DOHH2 (cell line): ENCODE data around the gene HAGHL.

Experiments
- H3F3A ChIP-seq: fragments of 200-600 bp; sonication (generic), shearing (Covaris generic); 2 replicates; pipeline ENCODE4 v1.6.0; 2016; ENCODE audit warnings: antibody characterized with exemption, mild to moderate bottlenecking; ENCODE audit not compliant: control insufficient read depth, insufficient read depth
- H3K27ac ChIP-seq: fragments of 200-600 bp; sonication (generic); 2 replicates; pipeline ENCODE4 v1.5.1; 2014; ENCODE audit warnings: low read depth, mild to moderate bottlenecking, low read length, moderate library complexity
- H3K27me3 ChIP-seq: fragments of 200-600 bp; sonication (generic); 2 replicates; pipeline ENCODE4 v1.6.1; 2014; ENCODE audit warnings: mild to moderate bottlenecking, low read length, mixed read lengths; ENCODE audit not compliant: control insufficient read depth
- H3K36me3 ChIP-seq: fragments of 200-600 bp; sonication (generic); 2 replicates; pipeline ENCODE4 v1.6.1; 2014; ENCODE audit warnings: mild to moderate bottlenecking, low read length, moderate library complexity, mixed read lengths; ENCODE audit not compliant: control insufficient read depth
- H3K4me1 ChIP-seq: fragments of 200-600 bp; sonication (generic); 2 replicates; pipeline ENCODE4 v1.6.1; 2014; ENCODE audit warnings: mild to moderate bottlenecking, low read length, mixed read lengths; ENCODE audit not compliant: control insufficient read depth
- H3K4me2 ChIP-seq: fragments of 200-600 bp; sonication (generic); 2 replicates; pipeline ENCODE4 v1.6.0; 2014; ENCODE audit warnings: mild to moderate bottlenecking, low read length, moderate library complexity
- H3K4me3 ChIP-seq: fragments of 200-600 bp; sonication (generic); 2 replicates; pipeline ENCODE4 v1.5.1; 2014; ENCODE audit warnings: mild to moderate bottlenecking, low read length, mixed read lengths
- H3K79me2 ChIP-seq: fragments of 200-600 bp; sonication (generic); 2 replicates; pipeline ENCODE4 v1.6.1; 2014; ENCODE audit warnings: mild to moderate bottlenecking, low read length, mixed read lengths; ENCODE audit not compliant: control insufficient read depth
- H3K9me2 ChIP-seq: fragments of 200-600 bp; sonication (generic); replicated peaks from 2 replicates; pipeline ENCODE4 v1.6.1; 2014; ENCODE audit warnings: mild to moderate bottlenecking, low read length, mixed read lengths; ENCODE audit not compliant: control insufficient read depth
- H3K9me3 ChIP-seq: fragments of 200-600 bp; sonication (generic); 2 replicates; pipeline ENCODE4 v1.6.1; 2014; ENCODE audit warnings: antibody characterized with exemption, low read length, mixed read lengths; ENCODE audit not compliant: control insufficient read depth, insufficient read depth
- H4K20me1 ChIP-seq: fragments of 200-600 bp; sonication (generic); 2 replicates; pipeline ENCODE4 v1.6.0; 2014; ENCODE audit warnings: low read depth, mild to moderate bottlenecking, antibody characterized with exemption, low read length, moderate library complexity; ENCODE audit not compliant: control insufficient read depth, insufficient read depth
- CTCF ChIP-seq: fragments of 200-600 bp; sonication (generic); IDR thresholded peaks from one replicate; pipeline ENCODE4 v1.5.1; 2014; ENCODE audit warnings: antibody characterized with exemption, mild to moderate bottlenecking, low read depth, low read length; ENCODE audit not compliant: poor library complexity, severe bottlenecking
- EZH2phosphoT487 ChIP-seq: fragments of 200-600 bp; sonication (generic); IDR thresholded peaks from 2 replicates; pipeline ENCODE4 v1.6.1; 2017; ENCODE audit warnings: borderline replicate concordance, mild to moderate bottlenecking, antibody characterized with exemption, low read length, moderate library complexity, mixed read lengths

HAGHL gene

GRCh38 chr16:761625-762513, 35.0 kb downstream of the HAGHL start:
- no peaks in the 10 kb centered on the region for H3K27me3 ChIP-seq
- H3K79me2 ChIP-seq: no peaks in the 10 kb centered on the region
- no peaks in the 10 kb centered on the region for H4K20me1 ChIP-seq
- H3K9me3 ChIP-seq: no peaks in the 10 kb centered on the region
- TF ChIP-seq CTCF (no peak), EZH2phosphoT487 (no peak)
- H3F3A ChIP-seq: no peaks in the 10 kb centered on the region
- no peak overlapping the region for H3K27ac ChIP-seq
- H3K4me3 ChIP-seq: no peak overlapping the region
- no peaks in the 10 kb centered on the region for H3K9me2 ChIP-seq
- H3K4me2 ChIP-seq: no peak overlapping the region
- no peaks in the 10 kb centered on the region for H3K36me3 ChIP-seq
- H3K4me1 ChIP-seq: no peaks in the 10 kb centered on the region

GRCh38 chr16:762595-763268, 35.8 kb downstream of the HAGHL start:
- Histone ChIP-seq H3K4me3 (no peak overlapping the region), H3K36me3 (no peaks in the 10 kb centered on the region), H3K9me2 (no peaks in the 10 kb centered on the region), H4K20me1 (no peaks in the 10 kb centered on the region), H3K9me3 (no peaks in the 10 kb centered on the region), H3K27ac (no peak overlapping the region), H3K27me3 (no peaks in the 10 kb centered on the region), H3F3A (no peaks in the 10 kb centered on the region), H3K4me1 (no peaks in the 10 kb centered on the region), H3K79me2 (no peaks in the 10 kb centered on the region), H3K4me2 (no peak overlapping the region)
- no peak for TF ChIP-seq CTCF
- TF ChIP-seq EZH2phosphoT487: no peak

GRCh38 chr16:763369-764183, 36.7 kb downstream of the HAGHL start:
- H3K27me3 ChIP-seq: no peaks in the 10 kb centered on the region
- TF ChIP-seq CTCF (no peak), EZH2phosphoT487 (no peak)
- H3K4me1 ChIP-seq: no peaks in the 10 kb centered on the region
- H3K36me3 ChIP-seq: no peaks in the 10 kb centered on the region
- H3K9me3 ChIP-seq: no peaks in the 10 kb centered on the region
- no peak overlapping the region for H3K27ac ChIP-seq
- H3K4me3 ChIP-seq: no peak overlapping the region
- H3F3A ChIP-seq: no peaks in the 10 kb centered on the region
- no peaks in the 10 kb centered on the region for H3K9me2 ChIP-seq
- H3K4me2 ChIP-seq: no peak overlapping the region
- H3K79me2 ChIP-seq: no peaks in the 10 kb centered on the region
- no peaks in the 10 kb centered on the region for H4K20me1 ChIP-seq
